PFSK-1 (cell line): ENCODE results near the gene M6PR.

Source experiments
- POLR2AphosphoS5 ChIP-seq: IDR thresholded peaks from 2 replicates; pipeline ENCODE4 v1.6.1; 2012; ENCODE audit warnings: low read depth, mild to moderate bottlenecking, control low read depth, low read length, moderate library complexity
- REST ChIP-seq, 2 experiments: IDR thresholded peaks; 2 replicates each; pipeline versions ENCODE4 v1.6.1 to v1.8.0; 2011 to 2012; ENCODE audit warnings: low read depth in 2 of 2, low read length in 2 of 2, control low read depth in 1 of 2, inconsistent platforms in 1 of 2, mild to moderate bottlenecking in 1 of 2, moderate library complexity in 1 of 2; ENCODE audit not compliant: insufficient read depth in 1 of 2
- TAF1 ChIP-seq: IDR thresholded peaks from 2 replicates; pipeline ENCODE4 v1.6.1; 2012; ENCODE audit warnings: low read length, control low read depth, borderline replicate concordance; ENCODE audit not compliant: insufficient read depth

DNA sequence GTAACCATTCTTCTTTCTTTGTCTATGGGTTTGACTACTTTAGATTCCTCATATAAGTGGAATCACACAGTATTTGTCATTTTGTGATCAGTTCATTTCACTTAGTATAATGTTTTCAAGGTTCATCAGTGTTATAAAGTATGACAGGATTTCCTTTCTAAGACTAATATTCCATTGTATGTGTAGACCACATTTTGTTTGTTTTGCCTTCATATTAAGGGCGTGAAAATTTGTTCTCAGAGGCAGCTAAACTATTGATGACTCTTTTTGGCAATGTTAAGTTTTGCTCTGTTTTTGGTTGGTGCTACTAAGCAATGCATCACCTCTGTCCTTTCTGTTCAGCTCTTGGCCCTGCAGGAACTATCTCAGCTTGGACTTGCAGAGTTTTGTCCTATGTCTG, 38.2 kb upstream of the M6PR start:
- TF ChIP-seq TAF1: no peak
- no peak for TF ChIP-seq POLR2AphosphoS5
- TF ChIP-seq REST (IDR thresholded peaks at IDR 0.05; ENCODE audit: insufficient read depth in 1 of 2, low read depth in 2 of 2, low read length in 2 of 2): no peak
